NB4 (cell line): ENCODE results near the gene STAT1.
A peak's percentile ranks its signal among the peaks of the same experiment; 100 is the strongest.

Source experiments
- CTCF ChIP-seq: IDR thresholded peaks from one replicate; pipeline ENCODE4 v1.5.1; 2012; ENCODE audit warnings: low read depth, low read length
- MYC ChIP-seq: IDR thresholded peaks from 2 replicates; pipeline ENCODE4 v1.6.1; 2011; ENCODE audit warnings: low read depth, low read length
- POLR2A ChIP-seq: IDR thresholded peaks from 2 replicates; pipeline ENCODE4 v1.6.1; 2011; ENCODE audit warnings: mild to moderate bottlenecking; ENCODE audit not compliant: insufficient read length; ENCODE audit errors: extremely low read depth
- TF ChIP-seq, protein P1 (sequence below): IDR thresholded peaks from 2 replicates; pipeline ENCODE4 v1.6.1; 2011; ENCODE audit warnings: low read depth, low read length

DNA sequence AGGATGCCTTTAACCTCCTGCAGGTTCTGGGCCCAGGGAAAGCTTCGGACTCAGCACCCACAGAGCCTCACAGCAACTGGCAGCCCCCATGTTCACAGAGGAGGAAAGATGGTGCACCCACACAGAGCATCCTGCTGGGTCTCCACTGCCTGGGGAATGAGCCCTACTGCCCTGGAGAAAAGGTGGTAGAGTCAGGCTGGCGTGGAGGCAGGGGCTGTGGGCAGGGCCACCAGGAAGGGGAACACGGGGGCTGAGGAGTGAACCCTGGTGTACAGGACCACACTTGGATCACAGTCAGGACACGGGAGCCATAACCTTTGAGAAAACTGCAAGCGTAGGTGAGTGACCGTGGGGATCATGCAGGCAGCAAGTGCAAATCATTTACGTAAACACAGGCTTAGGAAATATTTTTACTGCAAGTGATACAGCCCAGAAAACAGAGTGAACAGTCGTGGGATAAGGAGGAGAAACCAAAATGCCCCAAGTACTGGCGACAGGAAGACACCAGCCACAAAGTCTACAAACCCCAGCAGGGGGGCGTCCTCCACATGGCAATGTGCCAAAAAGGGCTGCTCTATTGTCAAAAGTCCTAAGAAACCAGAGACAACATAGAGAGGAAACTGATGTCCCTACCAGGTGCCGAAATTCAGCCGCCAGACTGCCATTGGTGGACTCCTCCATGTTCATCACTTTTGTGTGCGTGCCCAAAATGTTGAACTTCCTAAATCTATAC lies 27.6 kb downstream of the STAT1 start:
- TF ChIP-seq CTCF: no peak
- TF ChIP-seq POLR2A: no peak
- TF ChIP-seq, protein P1, sequence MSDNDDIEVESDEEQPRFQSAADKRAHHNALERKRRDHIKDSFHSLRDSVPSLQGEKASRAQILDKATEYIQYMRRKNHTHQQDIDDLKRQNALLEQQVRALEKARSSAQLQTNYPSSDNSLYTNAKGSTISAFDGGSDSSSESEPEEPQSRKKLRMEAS: 0 out of 2 replicates have a peak, but pooled peaks have one; percentile 18
- no peak for TF ChIP-seq MYC
